Mesodermal cell (in vitro differentiated cells): ENCODE measurements around the gene ZNF160.
"Not testable (repeated sequence)": the region's sequence is repeated elsewhere in the genome, so short reads cannot be mapped to it uniquely, and the experiment has no call there.

ENCODE experiments used
- H3K27ac ChIP-seq: 2 replicates; pipeline ENCODE4 v1.7.0; 2013; ENCODE audit warnings: mild to moderate bottlenecking, low read depth, low read length, moderate library complexity; ENCODE audit not compliant: severe bottlenecking
- H3K36me3 ChIP-seq: 2 replicates; pipeline ENCODE4 v1.7.1; 2013; ENCODE audit warnings: mild to moderate bottlenecking, low read length, moderate library complexity; ENCODE audit not compliant: control insufficient read depth, insufficient read depth
- H3K4me1 ChIP-seq: one replicate; pipeline ENCODE4 v1.7.1; 2013; ENCODE audit warnings: mild to moderate bottlenecking, low read length; ENCODE audit not compliant: insufficient read depth, control insufficient read depth, poor library complexity, severe bottlenecking
- H3K4me3 ChIP-seq: 2 replicates; pipeline ENCODE4 v1.7.0; 2013; ENCODE audit warnings: low read length, control low read depth, mild to moderate bottlenecking; ENCODE audit not compliant: insufficient read depth, poor library complexity, severe bottlenecking; ENCODE audit errors: extremely low read depth
- H3K9me3 ChIP-seq: 2 replicates; pipeline ENCODE4 v1.7.1; 2013; ENCODE audit warnings: mild to moderate bottlenecking, low read length, moderate library complexity; ENCODE audit not compliant: control insufficient read depth
- WGBS, 2 experiments: methylation state at CpG; one replicate each; pipeline ENCODE4 v1.1.5; 2013; ENCODE audit warnings: missing lambda C conversion rate in 2 of 2; ENCODE audit not compliant: insufficient coverage in 2 of 2; 5-methylcytosine and 5-hydroxymethylcytosine counted together

The ZNF160 gene

GRCh38 chr19:53112286-53112685, 9.1 kb upstream of the ZNF160 start:
- H3K36me3 ChIP-seq = peaks cover 15% of the 10 kb centered on the region
- WGBS, 2 experiments = 100% methylated on average over 1 of the region's 2 CpGs; no CpG with 5 or more reads in 1 of the 2 experiments
- H3K4me3 ChIP-seq = no peak overlapping the region
- no peaks in the 10 kb centered on the region for H3K4me1 ChIP-seq
- no peaks in the 10 kb centered on the region for H3K9me3 ChIP-seq
- no peak overlapping the region for H3K27ac ChIP-seq

- 80 to 90% methylated on average over 4 of the region's 5 CpGs for WGBS, 2 experiments
- no peaks in the 10 kb centered on the region for H3K4me1 ChIP-seq
- no peak overlapping the region for H3K27ac ChIP-seq
- H3K9me3 ChIP-seq = no peaks in the 10 kb centered on the region
- H3K36me3 ChIP-seq = peaks cover 7% of the 10 kb centered on the region
- H3K4me3 ChIP-seq = no peak overlapping the region
These were observed 6.3 kb upstream of the ZNF160 start for GRCh38 chr19:53109527-53109926.

DNA sequence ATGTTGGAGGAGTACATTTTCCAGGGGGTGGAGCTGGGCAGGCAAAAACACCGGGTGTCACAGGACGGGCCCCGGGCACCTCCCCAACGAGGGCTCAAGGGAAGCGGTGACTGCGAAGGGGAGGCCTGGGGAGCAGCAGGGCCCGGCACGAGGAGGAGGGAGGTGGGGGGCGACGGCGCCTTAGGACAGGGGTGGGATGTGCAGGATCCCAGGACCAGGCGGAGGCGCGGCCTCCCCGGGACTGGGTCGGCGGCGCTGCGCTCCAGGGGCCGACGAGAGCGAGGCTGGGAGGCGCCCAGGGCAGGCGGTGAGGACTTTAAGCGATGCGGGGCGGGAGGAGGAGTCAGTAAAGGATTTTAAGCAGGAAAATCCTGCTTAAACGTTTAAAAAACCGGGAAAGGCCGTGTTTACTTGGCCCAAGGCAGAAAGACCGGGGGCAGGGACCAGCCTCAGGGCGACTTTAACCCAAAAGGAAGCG, 427 bp downstream of the ZNF160 start:
- WGBS, 2 experiments = 0 to 1% methylated on average over 27 to 29 of the region's 33 CpGs
- peak overlapping the region; percentile 95 for H3K4me3 ChIP-seq
- H3K4me1 ChIP-seq = peaks cover 9% of the 10 kb centered on the region
- H3K9me3 ChIP-seq = no peaks in the 10 kb centered on the region
- H3K36me3 ChIP-seq = peaks cover 20% of the 10 kb centered on the region
- H3K27ac ChIP-seq = peak overlapping the region; percentile 86

GRCh38 chr19:53102206-53102755, 941 bp downstream of the ZNF160 start:
- Histone ChIP-seq H3K9me3 (no peaks in the 10 kb centered on the region), H3K4me1 (peaks cover 9% of the 10 kb centered on the region), H3K4me3 (peak overlapping the region; percentile 95), H3K36me3 (peaks cover 25% of the 10 kb centered on the region), H3K27ac (no peak overlapping the region)
- WGBS, 2 experiments = 45 to 46% methylated on average over 7 to 10 of the region's 10 CpGs

DNA sequence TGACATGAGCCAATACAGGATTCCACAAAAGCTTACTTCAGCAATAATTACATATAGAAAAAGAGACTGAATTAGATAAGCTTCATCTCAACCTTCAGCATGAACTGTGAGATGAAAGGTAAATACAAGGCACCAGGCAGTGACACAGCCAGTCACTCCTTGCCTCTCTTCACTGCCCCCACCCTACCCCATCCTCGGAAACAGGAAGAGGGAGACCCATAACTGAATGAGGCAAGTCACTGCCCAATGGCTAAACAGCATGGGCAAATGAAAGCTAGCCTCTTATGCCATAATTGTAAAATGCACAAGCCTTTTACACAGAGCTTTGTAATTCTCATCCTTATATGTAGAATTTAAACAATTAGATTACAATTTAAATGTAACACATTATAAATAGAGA, 1.7 kb downstream of the ZNF160 start:
- peak overlapping the region; percentile 95 for H3K4me3 ChIP-seq
- peaks cover 9% of the 10 kb centered on the region for H3K4me1 ChIP-seq
- 71 to 83% methylated on average over 1 of the region's 1 CpG for WGBS, 2 experiments
- H3K9me3 ChIP-seq = no peaks in the 10 kb centered on the region
- peaks cover 25% of the 10 kb centered on the region for H3K36me3 ChIP-seq
- no peak overlapping the region for H3K27ac ChIP-seq

- not testable (repeated sequence) for H3K4me3 ChIP-seq, H3K9me3 ChIP-seq, H3K4me1 ChIP-seq, H3K27ac ChIP-seq
- 91% methylated on average over 7 of the region's 14 CpGs; no CpG with 5 or more reads in 1 of the 2 experiments for WGBS, 2 experiments
- peaks cover 42% of the 10 kb centered on the region for H3K36me3 ChIP-seq
These were observed 4.7 kb downstream of the ZNF160 start for GRCh38 chr19:53098570-53098969.

- peaks cover 50% of the 10 kb centered on the region for H3K36me3 ChIP-seq
- not testable (repeated sequence) for H3K27ac ChIP-seq, H3K4me3 ChIP-seq, H3K4me1 ChIP-seq, H3K9me3 ChIP-seq
- 96 to 100% methylated on average over 2 to 4 of the region's 10 CpGs for WGBS, 2 experiments
These were observed 6.1 kb downstream of the ZNF160 start for GRCh38 chr19:53096982-53097690.

- not testable (repeated sequence) for H3K4me3 ChIP-seq, H3K4me1 ChIP-seq, H3K27ac ChIP-seq, H3K9me3 ChIP-seq
- H3K36me3 ChIP-seq = peaks cover 53% of the 10 kb centered on the region
- no CpG with 5 or more reads among the region's 6 CpGs for WGBS, 2 experiments
These were observed 6.6 kb downstream of the ZNF160 start for GRCh38 chr19:53096579-53096978.

- whole genome bisulfite sequencing, 2 experiments = 78 to 88% methylated on average over 16 to 24 of the region's 29 CpGs
- Histone ChIP-seq H3K36me3 (peaks cover 65% of the 10 kb centered on the region), H3K9me3 (no peaks in the 10 kb centered on the region), H3K4me3 (no peak overlapping the region), H3K4me1 (no peaks in the 10 kb centered on the region), H3K27ac (no peak overlapping the region)
These were observed 8.3 kb downstream of the ZNF160 start for GRCh38 chr19:53094754-53095575.

GRCh38 chr19:53092723-53093122, 10.5 kb downstream of the ZNF160 start:
- H3K27ac ChIP-seq = no peak overlapping the region
- no peaks in the 10 kb centered on the region for H3K4me1 ChIP-seq
- H3K9me3 ChIP-seq = no peaks in the 10 kb centered on the region
- WGBS, 2 experiments = 0% methylated on average over 1 of the region's 1 CpG; no CpG with 5 or more reads in 1 of the 2 experiments
- no peak overlapping the region for H3K4me3 ChIP-seq
- H3K36me3 ChIP-seq = peaks cover 69% of the 10 kb centered on the region
